ENCODE results near the gene VMP1. TPM values are rescaled to one million over a fixed set of nuclear protein-coding genes. Genes with fewer than 3 reads are reported as not detected.
"Not testable (repeated sequence)": the region's sequence is repeated elsewhere in the genome, so short reads cannot be mapped to it uniquely, and the experiment has no call there.

Gene VMP1
- total and polyA plus RNA-seq, 4 donors, result 46.4 to 118 (median 71.6) TPM

GRCh38 chr17:59802160-59802559, 94.7 kb downstream of the VMP1 start:
- Histone ChIP-seq H3K9me3 (ENCODE audit: control insufficient read depth in 4 of 4, low read length in 3 of 4) (no peaks in the 10 kb centered on the region), H3K4me3 (ENCODE audit: low read depth in 1 of 3, low read length in 3 of 3) (no peak overlapping the region), H3K27ac (ENCODE audit: low read depth in 1 of 2, low read length in 2 of 2) (no peak overlapping the region), H3K27me3 (ENCODE audit: control insufficient read depth in 4 of 4, insufficient read depth in 4 of 4, low read length in 3 of 4) (no peaks in the 10 kb centered on the region), H3K9ac (ENCODE audit: low read depth in 1 of 2, low read length in 2 of 2) (no peak overlapping the region), H3K4me1 (ENCODE audit: control insufficient read depth in 4 of 4, insufficient read depth in 4 of 4, low read length in 3 of 4) (peaks cover 0 to 9% (median 1%) of the 10 kb centered on the region in 4 donors), H3K36me3 (ENCODE audit: control insufficient read depth in 4 of 4, insufficient read depth in 3 of 4, low read depth in 1 of 4, low read length in 3 of 4) (no peaks in the 10 kb centered on the region)
- no peak for DNase-seq (ENCODE audit: low spot score)
- TF ChIP-seq SP1 (IDR thresholded peaks at IDR 0.05) (no peak), FOXA2 (IDR thresholded peaks at IDR 0.05) (no peak), RAD21 (IDR thresholded peaks at IDR 0.05) (no peak)
- WGBS, result 97% methylated on average over 5 of the region's 5 CpGs

GRCh38 chr17:59804901-59805465, 97.5 kb downstream of the VMP1 start:
- Histone ChIP-seq H3K27me3 (ENCODE audit: control insufficient read depth in 4 of 4, insufficient read depth in 4 of 4, low read length in 3 of 4) (no peaks in the 10 kb centered on the region), H3K27ac (ENCODE audit: low read depth in 1 of 2, low read length in 2 of 2) (no peak overlapping the region), H3K36me3 (ENCODE audit: control insufficient read depth in 4 of 4, insufficient read depth in 3 of 4, low read depth in 1 of 4, low read length in 3 of 4) (no peaks in the 10 kb centered on the region), H3K4me1 (ENCODE audit: control insufficient read depth in 4 of 4, insufficient read depth in 4 of 4, low read length in 3 of 4) (peaks cover 0 to 9% (median 1%) of the 10 kb centered on the region in 4 donors), H3K4me3 (ENCODE audit: low read depth in 1 of 3, low read length in 3 of 3) (no peak overlapping the region), H3K9ac (ENCODE audit: low read depth in 1 of 2, low read length in 2 of 2) (peak overlapping the region; percentile 38 to 43), H3K9me3 (ENCODE audit: control insufficient read depth in 4 of 4, low read length in 3 of 4) (no peaks in the 10 kb centered on the region)
- WGBS, result 77% methylated on average over 6 of the region's 6 CpGs
- TF ChIP-seq CTCF (IDR thresholded peaks at IDR 0.05; ENCODE audit: low read depth, low read length, missing input control) (no peak), JUND (IDR thresholded peaks at IDR 0.05) (no peak), YY1 (IDR thresholded peaks at IDR 0.05) (peak; percentile 67)
- DNase-seq (ENCODE audit: low spot score), result no peak

GRCh38 chr17:59806322-59806721, 98.9 kb downstream of the VMP1 start:
- H3K27ac ChIP-seq (ENCODE audit: low read depth in 1 of 2, low read length in 2 of 2); H3K4me1 ChIP-seq (ENCODE audit: control insufficient read depth in 4 of 4, insufficient read depth in 4 of 4, low read length in 3 of 4); H3K9me3 ChIP-seq (ENCODE audit: control insufficient read depth in 4 of 4, low read length in 3 of 4); H3K36me3 ChIP-seq (ENCODE audit: control insufficient read depth in 4 of 4, insufficient read depth in 3 of 4, low read depth in 1 of 4, low read length in 3 of 4); DNase-seq (ENCODE audit: low spot score); H3K4me3 ChIP-seq (ENCODE audit: low read depth in 1 of 3, low read length in 3 of 3); H3K9ac ChIP-seq (ENCODE audit: low read depth in 1 of 2, low read length in 2 of 2); H3K27me3 ChIP-seq (ENCODE audit: control insufficient read depth in 4 of 4, insufficient read depth in 4 of 4, low read length in 3 of 4): not testable (repeated sequence)
- 98% methylated on average over 6 of the region's 6 CpGs for WGBS

- H3K9ac ChIP-seq (ENCODE audit: low read depth in 1 of 2, low read length in 2 of 2), result no peak overlapping the region
- H3K36me3 ChIP-seq (ENCODE audit: control insufficient read depth in 4 of 4, insufficient read depth in 3 of 4, low read depth in 1 of 4, low read length in 3 of 4), result peaks cover 0 to 9% (median 6%) of the 10 kb centered on the region in 4 donors
- H3K4me3 ChIP-seq (ENCODE audit: low read depth in 1 of 3, low read length in 3 of 3), result no peak overlapping the region
- TF ChIP-seq NR2F2 (IDR thresholded peaks at IDR 0.05), result no peak
- TF ChIP-seq TAF1 (conservative IDR thresholded peaks at IDR 0.05), result no peak
- TF ChIP-seq RXRA (IDR thresholded peaks at IDR 0.05), result no peak
- TF ChIP-seq ATF3 (IDR thresholded peaks at IDR 0.05), result no peak
- no peak for TF ChIP-seq HNF4G (IDR thresholded peaks at IDR 0.05)
- TF ChIP-seq CTCF (IDR thresholded peaks at IDR 0.05; ENCODE audit: low read depth, low read length, missing input control), result no peak
- no peak for TF ChIP-seq YY1 (IDR thresholded peaks at IDR 0.05)
- TF ChIP-seq ZBTB33 (IDR thresholded peaks at IDR 0.05), result no peak
- TF ChIP-seq SP1 (IDR thresholded peaks at IDR 0.05), result no peak
- TF ChIP-seq MAX (IDR thresholded peaks at IDR 0.05), result no peak
- TF ChIP-seq JUND (IDR thresholded peaks at IDR 0.05), result no peak
- no peak for TF ChIP-seq FOXA2 (IDR thresholded peaks at IDR 0.05)
- DNase-seq (ENCODE audit: low spot score), result no peak
- 91% methylated on average over 4 of the region's 4 CpGs for WGBS
- H3K27ac ChIP-seq (ENCODE audit: low read depth in 1 of 2, low read length in 2 of 2), result peak overlapping the region in 1 of 2 donors; percentile 28
- no peaks in the 10 kb centered on the region for H3K9me3 ChIP-seq (ENCODE audit: control insufficient read depth in 4 of 4, low read length in 3 of 4)
- peaks cover 0 to 6% (median 1%) of the 10 kb centered on the region in 4 donors for H3K4me1 ChIP-seq (ENCODE audit: control insufficient read depth in 4 of 4, insufficient read depth in 4 of 4, low read length in 3 of 4)
- no peaks in the 10 kb centered on the region for H3K27me3 ChIP-seq (ENCODE audit: control insufficient read depth in 4 of 4, insufficient read depth in 4 of 4, low read length in 3 of 4)
Observed at GRCh38 chr17:59807892-59808509, 100.5 kb downstream of the VMP1 start.

Measured in liver (tissue), 9 donors.